ENCODE measurements around the gene DYRK4. TPM values are rescaled to one million over a fixed set of nuclear protein-coding genes. Genes with fewer than 3 reads are reported as not detected.

The DYRK4 gene
- total and polyA plus RNA-seq, 2 of the 13 experiments (the other 11 are each of a cell fraction or from before 2014, with no cell fraction given) = 29.4 to 40.2 TPM

- peaks cover 20% of the 10 kb centered on the region for H3K4me1 ChIP-seq (ENCODE audit: insufficient read depth, low read length)
- H3K9ac ChIP-seq (ENCODE audit: insufficient read depth, low read depth, low read length) = no peak overlapping the region
- H3K36me3 ChIP-seq (replicated peaks in 1 of 2; ENCODE audit: control insufficient read depth in 1 of 2, insufficient read depth in 2 of 2, low read length in 2 of 2) = peaks cover 0 to 1% of the 10 kb centered on the region in 2 experiments; a peak in 1 of 5 replicates
- CTCF ChIA-PET (ENCODE audit: low intra/inter-chr PET ratio, low total read pairs) = no interaction called here
- 97% methylated on average over 4 of the region's 4 CpGs for WGBS (ENCODE audit: low lambda C conversion rate)
- POLR2A ChIA-PET = no interaction called here
- in situ Hi-C loops (cut with HindIII; ENCODE audit: extremely low pct_ligation_motif_present, low pct_unique_long_range_greater_than_20kb) (loop anchor here (10.0 kb wide), 1 partner anchor 230 kb away; no protein-coding TSS in a partner anchor), intact Hi-C loops (cut with micrococcal nuclease; ENCODE audit: unreplicated experiment) (no loop called here)
- no TSS peak for BruUV-seq (replicated peaks)
- no peaks in the 10 kb centered on the region; a peak in 1 of 5 replicates for H3K27me3 ChIP-seq (ENCODE audit: control insufficient read depth in 1 of 2, insufficient read depth in 2 of 2, low read length in 2 of 2)
- DNase-seq (ENCODE audit: low spot score) (no peak), ATAC-seq (no peak), FAIRE-seq (no peak)
- H3K27ac ChIP-seq (ENCODE audit: extremely low read length, insufficient read depth, low read length) = no peak overlapping the region
- H3K4me2 ChIP-seq (ENCODE audit: low read depth, low read length) = no peak overlapping the region
- H4K20me1 ChIP-seq (ENCODE audit: insufficient read depth, low read length) = no peaks in the 10 kb centered on the region
- TF ChIP-seq ZNF589 (CRISPR knock-in tag; conservative IDR thresholded peaks at IDR 0.05) (no peak), EP300 (IDR thresholded peaks at IDR 0.05; ENCODE audit: low read depth in 2 of 2, low read length in 2 of 2) (no peak), EP300 (CRISPR knock-in tag; IDR thresholded peaks at IDR 0.05; ENCODE audit: borderline replicate concordance) (no peak), FIP1L1 (IDR thresholded peaks at IDR 0.05; ENCODE audit: borderline replicate concordance, insufficient read depth, low read depth, low read length) (no peak), YY1 (IDR thresholded peaks at IDR 0.05; ENCODE audit: insufficient read depth, insufficient replicate concordance, low read depth, low read length) (no peak), ZNF431 (CRISPR knock-in tag; IDR thresholded peaks at IDR 0.05; ENCODE audit: borderline replicate concordance, low read depth) (no peak), XBP1 (CRISPR knock-in tag; IDR thresholded peaks at IDR 0.05) (no peak), PHF5A (CRISPR knock-in tag; IDR thresholded peaks at IDR 0.05; ENCODE audit: low read depth, unreplicated experiment) (no peak), HMG20B (CRISPR knock-in tag; conservative IDR thresholded peaks at IDR 0.05) (no peak), ZNF350 (CRISPR knock-in tag; IDR thresholded peaks at IDR 0.05; ENCODE audit: borderline replicate concordance, low read depth) (no peak), ZNF737 (CRISPR knock-in tag; IDR thresholded peaks at IDR 0.05; ENCODE audit: borderline replicate concordance) (no peak), SMARCE1 (IDR thresholded peaks at IDR 0.05; ENCODE audit: borderline replicate concordance) (no peak), KMT2A (CRISPR knock-in tag; IDR thresholded peaks at IDR 0.05) (no peak)
- no peak overlapping the region for H2AFZ ChIP-seq (ENCODE audit: low read length)
- H3K9me3 ChIP-seq (ENCODE audit: low read length) = no peaks in the 10 kb centered on the region
- peaks cover 29% of the 10 kb centered on the region for H3K79me2 ChIP-seq (ENCODE audit: insufficient read depth, low read length)
- H3K4me3 ChIP-seq (replicated peaks in 1 of 3; ENCODE audit: insufficient read depth in 1 of 3, low read depth in 2 of 3, low read length in 3 of 3) = no peak overlapping the region
These were observed 26.9 kb upstream of the DYRK4 start for GRCh38 chr12:4535092-4535491.
